HepG2 (cell line): Measurements from ENCODE around the gene ANXA10. TPM values are rescaled to one million over a fixed set of nuclear protein-coding genes. Genes with fewer than 3 reads are reported as not detected.

Source experiments
- ATAC-seq: fragments of 200-7000 bp; cut with Tn5 transposase; 3 replicates; pipeline ENCODE4 v1.9.1; 2020; ENCODE audit warnings: mild to moderate bottlenecking, moderate library complexity
- BruUV-seq: library from RNA; stranded (reverse); fragments of 400-500 nt; replicated peaks from 2 replicates; lab custom pipeline; 2021; lab: Mats Ljungman, UMichigan
- CTCF ChIA-PET: fragments of 300-600 bp; formaldehyde crosslinking; extraction: SDS; loops from one replicate; lab custom pipeline; 2021; ENCODE audit warnings: low total read pairs, inconsistent platforms, low intra/inter-chr PET ratio; lab: Yijun Ruan, JAX
- POLR2A ChIA-PET: fragments of 350-600 bp; sonication (Branson Sonifier 250); formaldehyde crosslinking; loops from one replicate; lab custom pipeline; 2020; ENCODE audit warnings: antibody characterized with exemption, inconsistent platforms; lab: Yijun Ruan, JAX
- DNase-seq: peaks from one replicate; pipeline ENCODE4 v3.0.0-alpha.2; 2015; ENCODE audit warnings: low spot score
- FAIRE-seq: peaks from 3 replicates; lab custom pipeline; 2011; peaks lifted over from hg19 to GRCh38; lab: Jason Lieb, UNC
- H2AFZ ChIP-seq: one replicate; pipeline ENCODE4 v1.6.1; 2011; ENCODE audit warnings: low read length, inconsistent platforms
- H3K27ac ChIP-seq: fragments of 300-600 bp; 3 replicates; pipeline ENCODE4 v1.8.0; 2011; ENCODE audit warnings: mixed run types, mild to moderate bottlenecking, mixed read lengths, low read length, inconsistent platforms; ENCODE audit not compliant: insufficient read depth; ENCODE audit errors: extremely low read length
- H3K27me3 ChIP-seq, 2 experiments: fragments of 200-600 bp in 1 of 2; 2 replicates in 1 of 2; 3 replicates in 1 of 2; pipeline versions ENCODE4 v1.6.0 to v1.8.0; 2011; ENCODE audit warnings: low read length in 2 of 2, mild to moderate bottlenecking in 2 of 2, moderate library complexity in 2 of 2, inconsistent platforms in 1 of 2; ENCODE audit not compliant: insufficient read depth in 2 of 2, control insufficient read depth in 1 of 2
- H3K36me3 ChIP-seq, 2 experiments: fragments of 200-600 bp in 1 of 2; replicated peaks in 1 of 2; 2 replicates in 1 of 2; 3 replicates in 1 of 2; pipeline versions ENCODE4 v1.5.1 to v1.8.0; 2011; ENCODE audit warnings: low read length in 2 of 2, inconsistent platforms in 1 of 2; ENCODE audit not compliant: insufficient read depth in 2 of 2, control insufficient read depth in 1 of 2
- H3K4me1 ChIP-seq: 2 replicates; pipeline ENCODE4 v1.5.1; 2012; ENCODE audit warnings: low read length, inconsistent platforms; ENCODE audit not compliant: insufficient read depth
- H3K4me2 ChIP-seq: 2 replicates; pipeline ENCODE4 v1.6.0; 2011; ENCODE audit warnings: low read depth, low read length, inconsistent platforms
- H3K4me3 ChIP-seq, 3 experiments: fragments of 200-600 bp in 1 of 3; sonication (generic), shearing (Covaris generic) in 1 of 3; replicated peaks in 1 of 3; 2 replicates each; pipeline ENCODE4 v1.5.1; 2011 to 2016; ENCODE audit warnings: low read length in 3 of 3, inconsistent platforms in 2 of 3, low read depth in 2 of 3, mild to moderate bottlenecking in 2 of 3, control low read depth in 1 of 3, mixed read lengths in 1 of 3; ENCODE audit not compliant: insufficient read depth in 1 of 3
- H3K79me2 ChIP-seq: one replicate; pipeline ENCODE4 v1.6.1; 2011; ENCODE audit warnings: low read length, inconsistent platforms; ENCODE audit not compliant: insufficient read depth
- H3K9ac ChIP-seq: 2 replicates; pipeline ENCODE4 v1.6.0; 2011; ENCODE audit warnings: mild to moderate bottlenecking, low read depth, low read length, inconsistent platforms; ENCODE audit not compliant: insufficient read depth
- H3K9me3 ChIP-seq: 2 replicates; pipeline ENCODE4 v1.5.1; 2012; ENCODE audit warnings: mild to moderate bottlenecking, low read length
- H4K20me1 ChIP-seq: 2 replicates; pipeline ENCODE4 v1.6.0; 2011; ENCODE audit warnings: inconsistent platforms, mild to moderate bottlenecking, low read length, moderate library complexity; ENCODE audit not compliant: insufficient read depth
- AGO1 ChIP-seq: fragments of 200-400 bp; formaldehyde crosslinking; IDR thresholded peaks from 2 replicates; pipeline ENCODE4 v1.6.1; 2017; ENCODE audit warnings: mild to moderate bottlenecking, low read depth, low read length, moderate library complexity; ENCODE audit not compliant: poor library complexity, severe bottlenecking
- DBP ChIP-seq: sonication (generic); formaldehyde crosslinking; IDR thresholded peaks from 2 replicates; pipeline ENCODE4 v1.4.0; 2020; ENCODE audit warnings: missing genetic modification reagents; ENCODE audit errors: not compliant biosample characterization
- GABPA ChIP-seq, 2 experiments: IDR thresholded peaks; 2 replicates each; pipeline ENCODE4 v1.6.1; 2011 to 2016; ENCODE audit warnings: low read depth in 2 of 2, low read length in 1 of 2, missing biosample characterization in 1 of 2, missing genetic modification characterization in 1 of 2
- HOXA9 ChIP-seq: sonication (generic); formaldehyde crosslinking; IDR thresholded peaks from 2 replicates; pipeline ENCODE4 v1.8.1; 2022; ENCODE audit warnings: missing genetic modification reagents, mild to moderate bottlenecking, moderate library complexity, borderline replicate concordance
- KMT2B ChIP-seq: IDR thresholded peaks from 2 replicates; pipeline ENCODE4 v1.6.1; 2016; ENCODE audit warnings: missing genetic modification reagents, missing compliant biosample characterization
- PRDM4 ChIP-seq: sonication (generic); formaldehyde crosslinking; IDR thresholded peaks from 2 replicates; pipeline ENCODE4 v1.9.0; 2021; ENCODE audit warnings: missing genetic modification reagents, borderline replicate concordance
- RFXAP ChIP-seq: sonication (generic); formaldehyde crosslinking; IDR thresholded peaks from 2 replicates; pipeline ENCODE4 v1.4.0; 2020; ENCODE audit warnings: missing genetic modification reagents, borderline replicate concordance
- ZEB1 ChIP-seq: IDR thresholded peaks from 2 replicates; pipeline ENCODE4 v1.6.1; 2012; ENCODE audit warnings: mild to moderate bottlenecking, low read depth, inconsistent platforms; ENCODE audit not compliant: insufficient replicate concordance
- ZNF20 ChIP-seq: sonication (generic); formaldehyde crosslinking; IDR thresholded peaks from 2 replicates; pipeline ENCODE4 v1.4.0; 2020; ENCODE audit warnings: mild to moderate bottlenecking, moderate library complexity, missing genetic modification reagents
- ZNF264 ChIP-seq: sonication (generic); formaldehyde crosslinking; IDR thresholded peaks from 2 replicates; pipeline ENCODE4 v1.4.0; 2020; ENCODE audit warnings: missing genetic modification reagents
- ZNF549 ChIP-seq: sonication (generic); formaldehyde crosslinking; IDR thresholded peaks from 2 replicates; pipeline ENCODE4 v1.5.0; 2020; ENCODE audit warnings: missing genetic modification reagents
- ZNF766 ChIP-seq: sonication (generic); formaldehyde crosslinking; IDR thresholded peaks from 2 replicates; pipeline ENCODE4 v1.5.0; 2020; ENCODE audit warnings: missing genetic modification reagents, borderline replicate concordance
- ZNF777 ChIP-seq: sonication (generic); formaldehyde crosslinking; IDR thresholded peaks from 2 replicates; pipeline ENCODE4 v1.4.0; 2020; ENCODE audit warnings: missing genetic modification reagents
- WGBS: methylation state at CpG from one replicate; pipeline ENCODE4 v1.1.6; 2017; ENCODE audit warnings: low lambda C conversion rate; 5-methylcytosine and 5-hydroxymethylcytosine counted together
- in situ Hi-C: cut with HindIII; loops from 2 replicates; pipeline ENCODE4 v1.10.0; 2017; ENCODE audit warnings: low pct_unique_long_range_greater_than_20kb; ENCODE audit not compliant: extremely low pct_ligation_motif_present
- intact Hi-C: fragments of 100-400 bp; cut with micrococcal nuclease; formaldehyde crosslinking; loops from one replicate; pipeline ENCODE4 v1.10.0; 2022; ENCODE audit not compliant: unreplicated experiment
- polyA plus RNA-seq, 8 experiments: library from polyadenylated mRNA; depleted of rRNA in 3 of 8; stranded (reverse) in 7 of 8; unstranded in 1 of 8; fragments of >200 nt; fragmentation: Illumina TruSeq in 4 of 8; extraction: Trizol in 4 of 8; gene quantifications; 2 replicates each; pipeline versions ENCODE4 v1.2.1 to v1.2.3, GENCODE V29; 2011 to 2016; ENCODE audit warnings: low read depth in 4 of 8, missing spikeins in 1 of 8, mixed read lengths in 1 of 8; ENCODE audit not compliant: insufficient read depth in 1 of 8
- total RNA-seq, 5 experiments: library from RNA; depleted of rRNA; stranded (reverse); fragments of >200 nt; fragmentation: Illumina TruSeq; extraction: Trizol; gene quantifications; 2 replicates each; pipeline ENCODE4 v1.2.3, GENCODE V29; 2016; ENCODE audit warnings: low read depth in 1 of 5
- TF ChIP-seq, protein P1 (sequence below): sonication (generic); formaldehyde crosslinking; IDR thresholded peaks from 2 replicates; pipeline ENCODE4 v1.8.0; 2022; ENCODE audit warnings: missing genetic modification reagents, mild to moderate bottlenecking, inconsistent platforms, borderline replicate concordance

ANXA10 gene
- total and polyA plus RNA-seq, 2 of the 13 experiments (the other 11 are each of a cell fraction or from before 2014, with no cell fraction given): 0.08 TPM; not detected in 1

GRCh38 chr4:168050002-168050401, 42.3 kb upstream of the ANXA10 start:
- CTCF ChIA-PET: no interaction called here
- Histone ChIP-seq H3K4me2 (no peak overlapping the region), H3K4me3 (no peak overlapping the region), H3K4me1 (no peaks in the 10 kb centered on the region), H3K79me2 (no peaks in the 10 kb centered on the region), H2AFZ (no peak overlapping the region), H3K36me3 (no peaks in the 10 kb centered on the region), H4K20me1 (no peaks in the 10 kb centered on the region), H3K9me3 (peaks cover 18% of the 10 kb centered on the region), H3K9ac (no peak overlapping the region), H3K27me3 (no peaks in the 10 kb centered on the region), H3K27ac (no peak overlapping the region)
- no peak for FAIRE-seq
- BruUV-seq: no TSS peak
- POLR2A ChIA-PET: no interaction called here
- WGBS: 1% methylated on average over 2 of the region's 2 CpGs
- in situ Hi-C loops: no loop called here
- TF ChIP-seq ZNF549 (no peak), ZEB1 (no peak), ZNF766 (CRISPR knock-in tag) (no peak), AGO1 (no peak), ZNF777 (CRISPR knock-in tag) (no peak), DBP (CRISPR knock-in tag) (no peak), HOXA9 (CRISPR knock-in tag) (no peak), RFXAP (CRISPR knock-in tag) (no peak), ZNF264 (CRISPR knock-in tag) (no peak), ZNF20 (CRISPR knock-in tag) (no peak), KMT2B (CRISPR knock-in tag) (no peak), PRDM4 (CRISPR knock-in tag) (no peak), GABPA (IDR thresholded peaks at IDR 0.05; ENCODE audit: low read depth, low read length) (no peak), GABPA (CRISPR knock-in tag; IDR thresholded peaks at IDR 0.05; ENCODE audit: low read depth) (no peak)
- TF ChIP-seq, protein P1, sequence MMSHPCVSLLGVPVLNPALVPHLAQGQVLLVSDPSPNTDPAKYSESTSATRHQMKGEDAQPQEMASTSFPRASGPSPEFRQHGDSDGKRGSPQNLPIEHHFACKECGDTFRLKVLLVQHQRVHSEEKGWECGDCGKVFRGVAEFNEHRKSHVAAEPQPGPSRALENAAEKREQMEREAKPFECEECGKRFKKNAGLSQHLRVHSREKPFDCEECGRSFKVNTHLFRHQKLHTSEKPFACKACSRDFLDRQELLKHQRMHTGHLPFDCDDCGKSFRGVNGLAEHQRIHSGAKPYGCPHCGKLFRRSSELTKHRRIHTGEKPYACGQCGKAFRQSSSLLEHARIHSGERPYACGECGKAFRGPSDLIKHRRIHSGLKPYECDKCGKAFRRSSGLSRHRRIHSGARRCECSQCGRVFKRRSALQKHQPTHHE: no peak
- intact Hi-C loops: no loop called here
- DNase-seq: no peak
- no peak for ATAC-seq
